HUES64 (cell line): ENCODE results near the gene POU6F2.
"Not testable (repeated sequence)": the region's sequence is repeated elsewhere in the genome, so short reads cannot be mapped to it uniquely, and the experiment has no call there.

Experiments used
- H3K27ac ChIP-seq: 2 replicates; pipeline ENCODE4 v1.7.0; 2013; ENCODE audit warnings: low read depth, low read length, inconsistent platforms
- H3K27me3 ChIP-seq: 2 replicates; pipeline ENCODE4 v1.6.1; 2013; ENCODE audit warnings: mild to moderate bottlenecking, low read length; ENCODE audit not compliant: insufficient read depth
- H3K36me3 ChIP-seq: 2 replicates; pipeline ENCODE4 v1.6.1; 2013; ENCODE audit warnings: mild to moderate bottlenecking, low read length; ENCODE audit not compliant: insufficient read depth
- H3K4me1 ChIP-seq: 2 replicates; pipeline ENCODE4 v1.6.1; 2013; ENCODE audit warnings: mild to moderate bottlenecking, low read length, moderate library complexity; ENCODE audit not compliant: insufficient read depth
- H3K4me3 ChIP-seq: 2 replicates; pipeline ENCODE4 v1.5.1; 2013; ENCODE audit warnings: mild to moderate bottlenecking, low read length, moderate library complexity
- H3K9ac ChIP-seq: 2 replicates; pipeline ENCODE4 v1.6.1; 2013; ENCODE audit warnings: mild to moderate bottlenecking, low read depth, low read length
- H3K9me3 ChIP-seq: 2 replicates; pipeline ENCODE4 v1.6.1; 2013; ENCODE audit warnings: low read depth, low read length; ENCODE audit not compliant: insufficient read depth
- WGBS: fragments of 150-250, 120-280 bp; methylation state at CpG from one replicate; pipeline ENCODE4 v1.1.7; 2013; ENCODE audit warnings: missing lambda C conversion rate; 5-methylcytosine and 5-hydroxymethylcytosine counted together

Gene POU6F2

GRCh38 chr7:39324139-39324760 is 346.5 kb downstream of the POU6F2 start:
- no peaks in the 10 kb centered on the region for H3K36me3 ChIP-seq
- WGBS, result 92% methylated on average over 4 of the region's 4 CpGs
- no peak overlapping the region for H3K9ac ChIP-seq
- H3K27ac ChIP-seq, result no peak overlapping the region
- no peaks in the 10 kb centered on the region for H3K27me3 ChIP-seq
- H3K9me3 ChIP-seq, result 0 out of 2 replicates have a peak, but pooled peaks cover 7% of the 10 kb centered on the region
- H3K4me1 ChIP-seq, result peaks cover 9% of the 10 kb centered on the region; the same call in 1 of the 2 replicates
- H3K4me3 ChIP-seq, result no peak overlapping the region

GRCh38 chr7:39331607-39332006 is 353.9 kb downstream of the POU6F2 start:
- H3K9me3 ChIP-seq, H3K9ac ChIP-seq, H3K4me3 ChIP-seq, H3K27ac ChIP-seq, H3K36me3 ChIP-seq, H3K27me3 ChIP-seq: not testable (repeated sequence)
- 96% methylated on average over 13 of the region's 13 CpGs for WGBS
- peaks cover 23% of the 10 kb centered on the region for H3K4me1 ChIP-seq

GRCh38 chr7:39332142-39332541 is 354.4 kb downstream of the POU6F2 start:
- 74% methylated on average over 2 of the region's 2 CpGs for WGBS
- Histone ChIP-seq H3K27ac (no peak overlapping the region), H3K4me1 (peaks cover 21% of the 10 kb centered on the region), H3K9ac (no peak overlapping the region), H3K36me3 (no peaks in the 10 kb centered on the region), H3K27me3 (no peaks in the 10 kb centered on the region), H3K9me3 (no peaks in the 10 kb centered on the region), H3K4me3 (no peak overlapping the region)

GRCh38 chr7:39333701-39334100 is 356.0 kb downstream of the POU6F2 start:
- WGBS, result 59% methylated on average over 1 of the region's 1 CpG

GRCh38 chr7:39336442-39336841 is 358.7 kb downstream of the POU6F2 start:
- Histone ChIP-seq H3K27ac (no peak overlapping the region), H3K36me3 (no peaks in the 10 kb centered on the region), H3K9ac (no peak overlapping the region), H3K9me3 (no peaks in the 10 kb centered on the region), H3K4me1 (peaks cover 21% of the 10 kb centered on the region), H3K4me3 (no peak overlapping the region), H3K27me3 (no peaks in the 10 kb centered on the region)
- 87% methylated on average over 2 of the region's 2 CpGs for WGBS

More at GRCh38 chr7:39333701-39334100, 356.0 kb downstream of the POU6F2 start:
- no peak overlapping the region for H3K27ac ChIP-seq
- H3K4me1 ChIP-seq, result peaks cover 21% of the 10 kb centered on the region
- H3K9me3 ChIP-seq, result no peaks in the 10 kb centered on the region
- H3K36me3 ChIP-seq, result no peaks in the 10 kb centered on the region
- no peaks in the 10 kb centered on the region for H3K27me3 ChIP-seq
- H3K9ac ChIP-seq, result no peak overlapping the region
- H3K4me3 ChIP-seq, result no peak overlapping the region

- Histone ChIP-seq H3K4me1 (peaks cover 17% of the 10 kb centered on the region), H3K27me3 (no peaks in the 10 kb centered on the region), H3K27ac (no peak overlapping the region), H3K36me3 (no peaks in the 10 kb centered on the region), H3K9ac (no peak overlapping the region), H3K9me3 (no peaks in the 10 kb centered on the region), H3K4me3 (no peak overlapping the region)
- 95% methylated on average over 2 of the region's 2 CpGs for WGBS
Measured at GRCh38 chr7:39338716-39339115, 361.0 kb downstream of the POU6F2 start.

GRCh38 chr7:39339591-39339990 is 361.9 kb downstream of the POU6F2 start:
- Histone ChIP-seq H3K27ac (no peak overlapping the region), H3K4me1 (peaks cover 10% of the 10 kb centered on the region), H3K36me3 (no peaks in the 10 kb centered on the region), H3K9ac (no peak overlapping the region), H3K27me3 (no peaks in the 10 kb centered on the region), H3K9me3 (no peaks in the 10 kb centered on the region), H3K4me3 (no peak overlapping the region)
- 93% methylated on average over 10 of the region's 10 CpGs for WGBS

- Histone ChIP-seq H3K27me3 (no peaks in the 10 kb centered on the region), H3K4me3 (no peak overlapping the region), H3K4me1 (peaks cover 8% of the 10 kb centered on the region; the same call in 1 of the 2 replicates), H3K27ac (no peak overlapping the region), H3K36me3 (no peaks in the 10 kb centered on the region), H3K9ac (no peak overlapping the region), H3K9me3 (no peaks in the 10 kb centered on the region)
- 92% methylated on average over 5 of the region's 5 CpGs for WGBS
Measured at GRCh38 chr7:39341083-39341482, 363.4 kb downstream of the POU6F2 start.

GRCh38 chr7:39342763-39343162 is 365.1 kb downstream of the POU6F2 start:
- Histone ChIP-seq H3K9ac (no peak overlapping the region), H3K4me1 (peaks cover 8% of the 10 kb centered on the region; the same call in 1 of the 2 replicates), H3K27me3 (no peaks in the 10 kb centered on the region), H3K9me3 (no peaks in the 10 kb centered on the region), H3K36me3 (no peaks in the 10 kb centered on the region), H3K27ac (no peak overlapping the region), H3K4me3 (no peak overlapping the region)
- WGBS, result 81% methylated on average over 2 of the region's 3 CpGs

GRCh38 chr7:39349452-39350123 is 371.9 kb downstream of the POU6F2 start:
- Histone ChIP-seq H3K4me1 (peaks cover 24% of the 10 kb centered on the region), H3K36me3 (no peaks in the 10 kb centered on the region), H3K9me3 (no peaks in the 10 kb centered on the region), H3K27me3 (no peaks in the 10 kb centered on the region), H3K4me3 (no peak overlapping the region), H3K9ac (no peak overlapping the region), H3K27ac (no peak overlapping the region)
- 79% methylated on average over 7 of the region's 7 CpGs for WGBS

GRCh38 chr7:39353615-39354376 is 376.1 kb downstream of the POU6F2 start:
- H3K27me3 ChIP-seq, result no peaks in the 10 kb centered on the region
- peak overlapping the region; percentile 65 for H3K27ac ChIP-seq
- no peaks in the 10 kb centered on the region for H3K9me3 ChIP-seq
- peak overlapping the region; percentile 0; the same call in 1 of the 2 replicates for H3K9ac ChIP-seq
- H3K4me3 ChIP-seq, result peak overlapping the region; percentile 2; the same call in 1 of the 2 replicates
- H3K36me3 ChIP-seq, result no peaks in the 10 kb centered on the region
- WGBS, result 17% methylated on average over 17 of the region's 17 CpGs
- peaks cover 30% of the 10 kb centered on the region for H3K4me1 ChIP-seq
